Measurements from ENCODE around the gene BROX.

DNA sequence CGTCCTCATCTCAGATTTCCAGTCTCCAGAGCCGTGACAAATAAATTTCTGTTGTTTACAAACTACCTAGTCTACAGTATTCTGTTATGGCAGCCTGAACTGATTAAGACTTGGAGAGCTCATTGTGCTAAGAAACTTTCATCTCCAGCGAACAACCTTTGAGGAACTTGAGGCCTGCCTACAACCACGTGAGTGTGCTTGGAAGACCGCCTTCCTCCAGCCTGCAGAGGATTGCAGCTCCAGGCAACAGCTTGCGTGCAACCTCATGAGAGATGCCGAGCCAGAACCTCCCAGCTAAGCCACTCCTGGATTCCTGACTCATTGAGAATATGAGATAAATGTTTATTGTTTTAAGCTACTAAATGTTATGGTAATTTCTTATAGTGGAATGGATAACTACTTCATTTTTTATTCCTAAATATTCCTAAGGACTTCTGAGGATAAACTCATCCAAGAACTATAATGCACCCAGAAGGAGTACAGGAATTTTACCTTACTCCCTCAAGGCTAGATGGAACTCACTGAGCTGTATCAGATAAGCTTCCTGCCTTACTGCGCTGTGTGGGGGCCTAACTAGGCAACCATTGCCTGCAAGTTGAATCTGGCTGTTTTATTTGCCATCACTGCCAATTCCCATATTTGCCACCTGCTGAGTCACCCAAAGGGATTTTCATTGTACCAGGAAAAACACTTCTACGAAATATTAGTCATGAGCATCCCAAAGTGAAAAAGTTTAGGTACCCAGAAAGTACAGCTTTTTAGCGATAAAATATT is 42.2 kb downstream of the BROX start:
- no peak for TF ChIP-seq POLR2A (IDR thresholded peaks at IDR 0.05)
- TF ChIP-seq CTCF (IDR thresholded peaks at IDR 0.05), result no peak
- peak in 1 of 4 donors; percentile 28 for TF ChIP-seq EP300 (IDR thresholded peaks at IDR 0.05)
- peak in 3 of 4 donors; percentile 7 to 59 (median 12) for TF ChIP-seq POLR2AphosphoS5 (IDR thresholded peaks at IDR 0.05)

Measured in sigmoid colon (tissue), 4 donors.